Measurements from ENCODE around the gene P3H2.
A peak's percentile ranks its signal among the peaks of the same experiment; 100 is the strongest.

Gene P3H2

GRCh38 chr3:190042558-190042957, 78.1 kb downstream of the P3H2 start:
- no peak for DNase-seq (ENCODE audit: insufficient read length, low spot score)
- no peak for TF ChIP-seq POLR2A (IDR thresholded peaks at IDR 0.05; ENCODE audit: low read depth, low read length)
- no peak for FAIRE-seq

DNA sequence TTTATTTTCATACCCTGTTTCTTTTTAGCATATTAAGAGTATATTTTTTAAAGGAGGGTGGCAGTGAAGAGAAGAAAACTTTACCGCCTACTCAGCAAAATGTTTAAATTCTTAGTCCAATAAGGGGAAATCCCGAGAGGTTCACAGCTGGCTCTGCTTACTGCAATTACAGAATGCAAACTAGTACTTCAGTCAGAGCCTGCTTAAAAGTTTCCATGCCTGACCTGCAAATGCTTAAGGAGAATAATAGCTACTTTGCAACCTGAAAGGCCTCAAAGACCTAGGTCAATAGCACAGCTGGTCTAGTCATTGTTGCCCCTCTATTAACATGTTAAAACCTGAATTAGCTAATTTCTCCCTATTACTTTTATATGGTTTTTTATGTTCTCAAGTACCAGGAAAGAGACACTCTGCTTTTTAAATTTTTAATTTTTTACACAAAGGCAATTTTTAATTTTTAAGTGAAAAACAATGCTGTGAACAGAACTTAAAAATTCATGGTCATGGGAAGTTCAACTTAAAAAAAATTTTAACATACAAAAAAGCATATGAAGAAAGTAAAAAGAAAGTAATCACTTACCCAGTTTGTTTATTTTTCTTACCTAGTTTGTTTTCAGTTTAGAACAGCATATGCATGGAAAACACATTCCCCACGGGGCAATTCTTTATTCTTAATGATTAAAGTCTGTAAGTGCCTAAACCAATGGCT, 79.2 kb downstream of the P3H2 start:
- no peak for TF ChIP-seq POLR2A (IDR thresholded peaks at IDR 0.05; ENCODE audit: low read depth, low read length)

GRCh38 chr3:190040145-190040544, 80.6 kb downstream of the P3H2 start:
- FAIRE-seq (peak; percentile 83), DNase-seq (ENCODE audit: insufficient read length, low spot score) (no peak)
- no peak for TF ChIP-seq POLR2A (IDR thresholded peaks at IDR 0.05; ENCODE audit: low read depth, low read length)

More for the DNA sequence above, 79.2 kb downstream of the P3H2 start:
- DNase-seq (ENCODE audit: insufficient read length, low spot score) = no peak
- no peak for FAIRE-seq

GRCh38 chr3:190038050-190038933, 82.4 kb downstream of the P3H2 start:
- DNase-seq (ENCODE audit: insufficient read length, low spot score) (peak; percentile 44), FAIRE-seq (peak; percentile 99)
- no peak for TF ChIP-seq POLR2A (IDR thresholded peaks at IDR 0.05; ENCODE audit: low read depth, low read length)

- TF ChIP-seq POLR2A (IDR thresholded peaks at IDR 0.05; ENCODE audit: low read depth, low read length) = no peak
- DNase-seq (ENCODE audit: insufficient read length, low spot score) (no peak), FAIRE-seq (peak; percentile 73)
Observed at GRCh38 chr3:190036631-190037030, 84.1 kb downstream of the P3H2 start.

DNA sequence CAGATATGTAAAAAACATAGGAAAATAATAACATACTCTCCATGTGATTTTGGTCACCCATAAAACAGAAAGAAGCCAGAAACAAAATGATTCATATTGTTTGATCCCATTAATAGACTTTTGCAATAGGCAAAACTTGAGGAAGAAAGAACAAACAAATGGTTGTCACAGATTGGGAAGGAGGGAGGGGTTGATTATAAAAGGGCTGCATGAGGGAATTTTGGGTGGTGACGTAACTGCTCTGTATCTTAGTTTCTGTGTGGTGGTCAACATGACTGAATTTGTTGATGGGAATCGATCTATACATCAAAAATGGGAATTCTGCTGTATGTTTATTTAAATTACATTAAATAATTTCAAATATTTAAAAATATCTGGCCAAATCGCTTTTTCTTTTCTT, 86.3 kb downstream of the P3H2 start:
- no peak for DNase-seq (ENCODE audit: insufficient read length, low spot score)
- FAIRE-seq = no peak
- no peak for TF ChIP-seq POLR2A (IDR thresholded peaks at IDR 0.05; ENCODE audit: low read depth, low read length)

DNA sequence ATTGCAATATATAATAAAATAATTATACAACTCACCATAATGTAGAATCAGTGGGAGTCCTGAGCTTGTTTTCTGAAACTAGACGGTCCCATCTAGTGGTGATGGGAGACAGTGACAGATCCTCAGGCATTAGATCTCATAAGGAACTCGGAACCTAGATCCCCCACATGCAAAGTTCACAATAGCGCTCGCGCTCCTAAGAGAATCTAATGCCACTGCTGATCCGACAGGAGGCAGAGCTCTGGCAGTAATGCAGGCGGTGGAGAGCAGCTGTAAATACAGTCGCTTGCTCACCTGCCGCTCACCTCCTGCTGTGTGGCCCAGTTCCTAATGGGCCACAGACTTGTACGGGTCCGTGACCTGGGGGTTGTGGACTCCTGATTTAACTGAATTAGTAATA, 87.8 kb downstream of the P3H2 start:
- FAIRE-seq (no peak), DNase-seq (ENCODE audit: insufficient read length, low spot score) (no peak)
- TF ChIP-seq POLR2A (IDR thresholded peaks at IDR 0.05; ENCODE audit: low read depth, low read length) = no peak

DNA sequence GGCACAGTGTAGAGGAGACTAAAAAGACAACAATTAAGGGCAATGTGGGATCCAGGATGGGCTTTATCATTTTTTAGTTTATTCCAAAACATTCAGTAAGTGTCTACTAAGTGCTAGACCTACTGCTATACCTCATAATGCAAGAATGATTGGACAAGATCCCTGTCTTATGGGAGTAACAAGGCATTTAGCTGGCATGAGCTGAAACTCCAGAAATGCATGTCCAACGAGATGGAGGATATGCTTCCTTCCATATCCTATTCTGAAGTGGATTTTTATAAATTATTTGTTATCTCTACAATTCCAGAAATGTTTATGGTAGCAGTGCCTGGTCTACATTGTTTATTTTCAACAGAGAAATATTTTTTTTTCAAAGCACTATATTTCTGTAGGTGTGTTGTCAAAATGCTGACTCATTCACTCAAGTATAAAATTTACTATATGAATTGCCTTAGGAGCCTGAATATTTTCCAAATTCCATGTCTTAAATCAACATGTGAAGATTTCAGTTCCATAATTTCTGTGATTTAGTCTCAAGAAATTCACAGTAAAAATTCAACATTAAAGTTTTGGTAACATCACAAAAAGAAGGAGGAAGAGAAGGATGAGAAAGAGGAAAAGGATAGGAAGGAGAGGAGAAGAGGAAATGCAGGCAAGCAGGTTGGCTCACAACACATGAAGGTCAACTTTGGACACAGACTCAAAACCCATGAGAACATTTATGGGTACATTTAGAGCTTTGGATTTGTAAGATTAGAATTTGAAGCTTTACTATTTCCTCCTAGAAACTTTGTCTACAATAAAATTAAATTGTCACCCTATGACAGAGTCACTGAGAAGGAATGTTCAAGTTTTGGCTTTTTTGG, 88.6 kb downstream of the P3H2 start:
- TF ChIP-seq POLR2A (IDR thresholded peaks at IDR 0.05; ENCODE audit: low read depth, low read length) = no peak
- no peak for DNase-seq (ENCODE audit: insufficient read length, low spot score)
- peak; percentile 88 for FAIRE-seq

DNA sequence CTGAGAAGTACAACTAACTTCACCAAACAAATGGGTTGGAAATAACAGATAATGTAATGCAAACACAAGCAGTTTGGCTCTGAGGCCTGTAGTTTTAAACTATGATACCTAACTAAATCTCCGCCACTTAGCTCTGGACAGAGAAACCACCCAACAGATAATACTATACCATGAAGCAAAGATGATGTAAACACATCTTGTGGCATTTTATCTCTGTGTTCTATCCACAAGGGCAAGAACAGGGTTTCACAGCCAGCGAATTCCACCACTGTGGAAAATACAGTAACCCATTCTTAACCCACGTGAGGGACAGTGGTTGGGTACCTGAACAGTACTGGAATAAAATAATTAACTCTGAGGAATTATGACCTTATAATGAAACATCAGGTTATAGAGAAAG, 93.6 kb downstream of the P3H2 start:
- DNase-seq (ENCODE audit: insufficient read length, low spot score) (no peak), FAIRE-seq (no peak)
- no peak for TF ChIP-seq POLR2A (IDR thresholded peaks at IDR 0.05; ENCODE audit: low read depth, low read length)

GRCh38 chr3:190026154-190026553, 94.5 kb downstream of the P3H2 start:
- DNase-seq (ENCODE audit: insufficient read length, low spot score) (no peak), FAIRE-seq (peak; percentile 80)
- TF ChIP-seq POLR2A (IDR thresholded peaks at IDR 0.05; ENCODE audit: low read depth, low read length) = no peak

GRCh38 chr3:190024912-190025311, 95.8 kb downstream of the P3H2 start:
- DNase-seq (ENCODE audit: insufficient read length, low spot score) = no peak
- FAIRE-seq = peak; percentile 91
- TF ChIP-seq POLR2A (IDR thresholded peaks at IDR 0.05; ENCODE audit: low read depth, low read length) = no peak

GRCh38 chr3:190019844-190020243, 100.9 kb downstream of the P3H2 start:
- FAIRE-seq = no peak
- DNase-seq (ENCODE audit: insufficient read length, low spot score) = no peak
- TF ChIP-seq POLR2A (IDR thresholded peaks at IDR 0.05; ENCODE audit: low read depth, low read length) = no peak

- TF ChIP-seq POLR2A (IDR thresholded peaks at IDR 0.05; ENCODE audit: low read depth, low read length) = no peak
- DNase-seq (ENCODE audit: insufficient read length, low spot score) (no peak), FAIRE-seq (peak; percentile 69)
Observed at GRCh38 chr3:190019006-190019405, 101.7 kb downstream of the P3H2 start.

GRCh38 chr3:190018460-190018859, 102.2 kb downstream of the P3H2 start:
- DNase-seq (ENCODE audit: insufficient read length, low spot score) (no peak), FAIRE-seq (peak; percentile 27)
- no peak for TF ChIP-seq POLR2A (IDR thresholded peaks at IDR 0.05; ENCODE audit: low read depth, low read length)
